Epithelial cell of esophagus (primary cell): ENCODE data around the gene NTN5.

Source experiments
- DNase-seq: peaks from one replicate; pipeline ENCODE4 v3.0.0; 2010; ENCODE audit warnings: low read depth
- H3K4me3 ChIP-seq: 2 replicates; pipeline ENCODE4 v1.5.1; 2011; ENCODE audit warnings: mild to moderate bottlenecking, low read length, control low read depth
- TF ChIP-seq, protein P1 (sequence below): IDR thresholded peaks from 2 replicates; pipeline ENCODE4 v1.5.1; 2011; ENCODE audit warnings: low read depth, mild to moderate bottlenecking, low read length, control low read depth, inconsistent platforms; ENCODE audit not compliant: insufficient read depth; ENCODE audit errors: missing control alignments

NTN5 gene

DNA sequence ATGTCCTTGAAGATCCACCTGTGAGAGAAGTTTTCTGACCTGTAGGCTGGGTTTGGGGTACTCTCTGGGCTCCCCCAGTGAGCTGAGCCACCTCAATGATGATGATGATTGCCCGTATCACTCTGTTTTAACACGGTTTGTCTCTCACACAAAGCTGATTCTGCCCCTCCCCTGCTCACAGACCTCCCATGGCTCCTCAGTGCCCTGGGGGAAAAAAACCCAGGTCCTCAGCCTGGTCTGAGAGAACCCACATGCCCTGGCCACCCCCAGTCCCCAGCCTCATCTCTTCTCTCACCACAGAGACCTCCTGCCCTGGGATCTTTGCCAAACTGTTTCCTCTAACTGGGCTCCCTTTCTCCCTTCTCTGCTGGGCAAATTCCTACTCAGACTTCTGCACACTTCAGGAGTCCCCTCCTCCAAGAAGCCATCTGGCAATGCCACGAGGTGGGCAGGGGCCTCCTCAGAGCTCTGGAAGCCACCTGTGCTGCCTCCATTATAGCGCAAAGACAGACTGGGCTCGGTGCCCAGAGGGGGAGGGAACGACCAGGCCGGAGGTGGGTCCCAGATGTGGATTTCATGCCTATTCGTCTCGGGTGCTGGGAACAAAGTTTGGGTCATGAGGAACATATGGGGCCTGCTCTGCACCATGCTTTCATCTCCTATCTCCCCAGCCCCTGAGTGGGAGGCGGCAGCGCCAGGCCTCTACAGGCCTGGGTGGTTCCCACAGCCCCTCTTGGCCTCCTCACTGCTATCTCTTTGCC, 18.3 kb downstream of the NTN5 start:
- TF ChIP-seq, protein P1, sequence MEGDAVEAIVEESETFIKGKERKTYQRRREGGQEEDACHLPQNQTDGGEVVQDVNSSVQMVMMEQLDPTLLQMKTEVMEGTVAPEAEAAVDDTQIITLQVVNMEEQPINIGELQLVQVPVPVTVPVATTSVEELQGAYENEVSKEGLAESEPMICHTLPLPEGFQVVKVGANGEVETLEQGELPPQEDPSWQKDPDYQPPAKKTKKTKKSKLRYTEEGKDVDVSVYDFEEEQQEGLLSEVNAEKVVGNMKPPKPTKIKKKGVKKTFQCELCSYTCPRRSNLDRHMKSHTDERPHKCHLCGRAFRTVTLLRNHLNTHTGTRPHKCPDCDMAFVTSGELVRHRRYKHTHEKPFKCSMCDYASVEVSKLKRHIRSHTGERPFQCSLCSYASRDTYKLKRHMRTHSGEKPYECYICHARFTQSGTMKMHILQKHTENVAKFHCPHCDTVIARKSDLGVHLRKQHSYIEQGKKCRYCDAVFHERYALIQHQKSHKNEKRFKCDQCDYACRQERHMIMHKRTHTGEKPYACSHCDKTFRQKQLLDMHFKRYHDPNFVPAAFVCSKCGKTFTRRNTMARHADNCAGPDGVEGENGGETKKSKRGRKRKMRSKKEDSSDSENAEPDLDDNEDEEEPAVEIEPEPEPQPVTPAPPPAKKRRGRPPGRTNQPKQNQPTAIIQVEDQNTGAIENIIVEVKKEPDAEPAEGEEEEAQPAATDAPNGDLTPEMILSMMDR: no peak
- no peak for DNase-seq
- no peak overlapping the region for H3K4me3 ChIP-seq

GRCh38 chr19:48651683-48652048, 21.2 kb downstream of the NTN5 start:
- TF ChIP-seq, protein P1: no peak
- H3K4me3 ChIP-seq: no peak overlapping the region
- DNase-seq: no peak

DNA sequence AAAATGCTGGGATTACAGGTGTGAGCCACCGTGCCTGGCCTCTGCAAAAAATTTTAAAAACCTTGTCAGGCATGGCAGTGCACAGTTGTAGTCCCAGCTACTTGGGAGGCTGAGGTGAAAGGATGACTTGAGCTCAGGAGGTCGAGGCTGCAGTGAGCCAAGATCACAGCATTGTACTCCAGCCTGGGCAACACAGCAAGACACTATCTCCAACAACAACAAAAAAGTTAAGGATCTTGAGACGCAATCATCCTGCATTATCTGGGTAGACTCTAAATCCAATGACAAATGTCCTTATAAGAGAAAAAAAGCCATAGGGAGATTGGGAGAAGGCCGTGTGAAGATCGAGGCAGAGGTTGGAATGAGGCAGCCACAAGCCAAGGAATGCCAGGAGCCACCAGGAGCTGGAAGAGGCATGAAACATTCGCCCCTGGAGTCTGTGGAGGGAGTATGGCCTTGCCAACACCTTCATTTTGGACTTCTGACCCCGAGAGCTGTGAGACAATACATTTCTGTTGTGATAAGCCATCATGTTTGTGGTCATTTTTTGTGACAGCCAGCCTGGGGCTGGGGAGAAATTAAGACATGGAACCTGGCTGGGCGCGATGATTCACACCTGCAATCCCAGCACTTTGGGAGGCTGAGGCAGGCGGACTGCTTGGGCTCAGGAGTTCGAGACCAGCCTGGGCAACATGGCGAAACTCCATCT, 21.7 kb downstream of the NTN5 start:
- H3K4me3 ChIP-seq: no peak overlapping the region
- no peak for DNase-seq
- TF ChIP-seq, protein P1: no peak

GRCh38 chr19:48648134-48648533, 24.7 kb downstream of the NTN5 start:
- H3K4me3 ChIP-seq: no peak overlapping the region
- no peak for DNase-seq
- TF ChIP-seq, protein P1: no peak

- H3K4me3 ChIP-seq: peak overlapping the region; percentile 67
- TF ChIP-seq, protein P1: no peak
- no peak for DNase-seq
Measured at GRCh38 chr19:48646722-48647216, 26.0 kb downstream of the NTN5 start.

DNA sequence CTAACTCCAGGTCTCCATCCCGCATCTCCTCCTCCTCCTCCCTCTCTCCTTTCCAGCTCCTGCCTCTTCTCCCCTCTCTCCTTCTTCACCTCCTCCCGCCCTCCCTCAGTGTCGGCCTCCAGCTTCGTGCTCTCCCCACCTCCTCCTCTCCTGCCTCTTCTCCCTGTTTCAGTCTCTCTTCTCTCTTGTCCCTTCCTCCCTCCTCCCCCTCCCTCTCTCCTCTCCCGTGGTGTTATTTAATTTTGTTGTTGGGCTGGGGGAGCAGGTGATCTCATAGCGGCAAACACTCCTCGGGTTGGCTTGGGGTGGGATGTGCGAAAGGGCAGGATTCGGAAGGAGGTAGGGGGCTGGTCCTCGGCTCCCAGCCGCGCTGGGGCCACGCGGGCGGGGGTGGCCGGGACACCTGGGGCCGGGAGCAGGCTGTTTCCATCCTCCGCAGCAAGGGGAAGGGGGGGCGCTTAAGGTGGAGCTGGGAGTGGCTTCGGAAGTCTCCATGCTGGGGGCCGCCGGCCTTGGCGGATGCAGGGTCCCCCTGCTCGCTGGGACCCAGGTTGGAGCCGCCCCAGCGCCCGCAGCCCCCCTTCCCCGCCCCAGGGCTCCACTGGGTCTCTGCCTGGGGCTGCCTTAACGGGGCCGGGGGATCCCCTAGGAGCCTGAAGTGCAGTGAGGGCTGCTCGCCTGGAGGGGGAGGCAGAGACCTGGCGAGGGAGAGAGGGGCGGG, 26.7 kb downstream of the NTN5 start, which contains the start of gene CA11:
Gene CA11 (minus strand): TSS at position 187 of the 721 bp plus-strand sequence. CDS start 555 bp downstream, outside the sequence.
- TF ChIP-seq, protein P1: peak; percentile 82
- DNase-seq: peak; percentile 86
- H3K4me3 ChIP-seq: peak within 1 kb of the TSS; percentile 67
